Fibroblast of the aortic adventitia (primary cell): Measurements from ENCODE around the gene MAPK14. TPM values are rescaled to one million over a fixed set of nuclear protein-coding genes. Genes with fewer than 3 reads are reported as not detected.

ENCODE experiments used
- DNase-seq: peaks from one replicate; pipeline ENCODE4 v3.0.0-alpha.2; 2010; ENCODE audit warnings: low read depth
- H3K4me3 ChIP-seq: 2 replicates; pipeline ENCODE4 v1.5.1; 2011; ENCODE audit warnings: low read depth, mild to moderate bottlenecking, control low read depth, low read length, moderate library complexity
- CTCF ChIP-seq: IDR thresholded peaks from 2 replicates; pipeline ENCODE4 v1.5.1; 2011; ENCODE audit warnings: mild to moderate bottlenecking, low read length, control low read depth, inconsistent platforms; ENCODE audit not compliant: insufficient read depth
- total RNA-seq: library from RNA; depleted of rRNA; stranded (reverse); fragments of >200 nt; gene quantifications from 2 replicates; pipeline ENCODE4 v1.2.3, GENCODE V29; 2012; ENCODE audit warnings: low replicate concordance

Gene MAPK14
- total RNA-seq, 1 donor: 72.5 TPM

DNA sequence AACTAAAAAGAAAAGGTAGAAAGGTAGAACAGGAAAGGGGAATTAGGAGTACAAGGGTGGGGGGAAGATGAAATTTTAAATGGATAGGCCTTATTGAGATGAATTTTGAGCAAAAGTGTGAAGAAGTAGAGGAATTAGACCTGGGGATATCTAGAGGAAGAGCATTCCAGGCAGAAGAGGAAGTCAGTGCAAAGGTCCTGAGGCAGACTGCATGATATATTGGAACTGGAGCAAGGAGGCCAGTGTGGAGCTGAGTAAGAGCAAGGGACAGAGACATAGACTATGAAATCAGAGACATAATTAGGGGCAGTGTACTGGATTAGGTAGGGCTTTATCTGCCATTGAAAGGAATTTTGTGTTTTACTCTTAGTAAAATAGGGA lies 40.4 kb downstream of the MAPK14 start:
- TF ChIP-seq CTCF: no peak
- H3K4me3 ChIP-seq: no peak overlapping the region
- DNase-seq: no peak

- no peak for TF ChIP-seq CTCF
- DNase-seq: no peak
- H3K4me3 ChIP-seq: no peak overlapping the region
These were observed 41.0 kb downstream of the MAPK14 start for GRCh38 chr6:36068586-36068985.

- H3K4me3 ChIP-seq: no peak overlapping the region
- no peak for TF ChIP-seq CTCF
- DNase-seq: no peak
These were observed 42.0 kb downstream of the MAPK14 start for GRCh38 chr6:36069573-36069972.

GRCh38 chr6:36070252-36070651 lies 42.6 kb downstream of the MAPK14 start:
- no peak overlapping the region for H3K4me3 ChIP-seq
- TF ChIP-seq CTCF: no peak
- no peak for DNase-seq

- DNase-seq: no peak
- TF ChIP-seq CTCF: no peak
- no peak overlapping the region for H3K4me3 ChIP-seq
These were observed 43.7 kb downstream of the MAPK14 start for GRCh38 chr6:36071281-36071680.

GRCh38 chr6:36071714-36072113 lies 44.1 kb downstream of the MAPK14 start:
- DNase-seq: no peak
- H3K4me3 ChIP-seq: no peak overlapping the region
- no peak for TF ChIP-seq CTCF

DNA sequence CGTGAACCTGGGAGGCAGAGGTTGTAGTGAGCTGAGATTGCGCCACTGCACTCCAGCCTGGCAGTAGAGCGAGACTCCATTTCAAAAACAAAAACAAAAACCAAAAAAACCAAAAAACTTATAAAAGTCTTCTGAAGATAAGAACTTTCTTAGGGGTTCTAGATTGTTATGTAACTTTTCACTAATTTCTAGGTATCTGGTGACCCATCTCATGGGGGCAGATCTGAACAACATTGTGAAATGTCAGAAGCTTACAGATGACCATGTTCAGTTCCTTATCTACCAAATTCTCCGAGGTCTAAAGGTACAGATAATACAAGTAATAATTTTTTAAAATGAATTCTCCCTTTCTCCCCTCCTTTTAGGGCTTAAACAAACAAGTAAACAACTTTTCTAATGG lies 45.1 kb downstream of the MAPK14 start:
- TF ChIP-seq CTCF: no peak
- no peak overlapping the region for H3K4me3 ChIP-seq
- no peak for DNase-seq
